ENCODE results near the gene EGLN2. TPM values are rescaled to one million over a fixed set of nuclear protein-coding genes. Genes with fewer than 3 reads are reported as not detected.

The EGLN2 gene
- total and polyA plus RNA-seq, 10 of the 15 experiments (the other 5 are each of a cell fraction or from before 2014, with no cell fraction given), result 8.6 to 93.0 (median 66.8) TPM

- TF ChIP-seq REST (IDR thresholded peaks at IDR 0.05; ENCODE audit: low read depth, low read length) (no peak), ESRRA (IDR thresholded peaks at IDR 0.05; ENCODE audit: low read length) (peak; percentile 56; the same call in 1 of the 2 replicates), EP300 (IDR thresholded peaks at IDR 0.05; ENCODE audit: borderline replicate concordance in 1 of 2, control insufficient read depth in 1 of 2, low read depth in 2 of 2, low read length in 2 of 2) (0 out of 4 replicates have a peak, but pooled peaks of 1 of the 2 experiments have one; percentile 14), RUNX3 (IDR thresholded peaks at IDR 0.05; ENCODE audit: low read length) (peak; percentile 89), CBX5 (IDR thresholded peaks at IDR 0.05; ENCODE audit: low read depth) (no peak), MXI1 (IDR thresholded peaks at IDR 0.05; ENCODE audit: low read depth, low read length) (peak; percentile 77; the same call in 1 of the 2 replicates), SIX5 (IDR thresholded peaks at IDR 0.05; ENCODE audit: low read depth, low read length, severe bottlenecking) (peak; percentile 61), BACH1 (IDR thresholded peaks at IDR 0.05; ENCODE audit: borderline replicate concordance) (no peak), SP1 (IDR thresholded peaks at IDR 0.05; ENCODE audit: low read depth, low read length) (peak; percentile 12)
Measured at GRCh38 chr19:40750874-40751537, 48.0 kb upstream of the EGLN2 start, which contains the start of gene SNRPA (continued).
